ENCODE measurements around the gene TNS2. TPM values are rescaled to one million over a fixed set of nuclear protein-coding genes. Genes with fewer than 3 reads are reported as not detected.

The TNS2 gene
- total and polyA plus RNA-seq, 9 donors: 66.8 to 255 (median 190) TPM

DNA sequence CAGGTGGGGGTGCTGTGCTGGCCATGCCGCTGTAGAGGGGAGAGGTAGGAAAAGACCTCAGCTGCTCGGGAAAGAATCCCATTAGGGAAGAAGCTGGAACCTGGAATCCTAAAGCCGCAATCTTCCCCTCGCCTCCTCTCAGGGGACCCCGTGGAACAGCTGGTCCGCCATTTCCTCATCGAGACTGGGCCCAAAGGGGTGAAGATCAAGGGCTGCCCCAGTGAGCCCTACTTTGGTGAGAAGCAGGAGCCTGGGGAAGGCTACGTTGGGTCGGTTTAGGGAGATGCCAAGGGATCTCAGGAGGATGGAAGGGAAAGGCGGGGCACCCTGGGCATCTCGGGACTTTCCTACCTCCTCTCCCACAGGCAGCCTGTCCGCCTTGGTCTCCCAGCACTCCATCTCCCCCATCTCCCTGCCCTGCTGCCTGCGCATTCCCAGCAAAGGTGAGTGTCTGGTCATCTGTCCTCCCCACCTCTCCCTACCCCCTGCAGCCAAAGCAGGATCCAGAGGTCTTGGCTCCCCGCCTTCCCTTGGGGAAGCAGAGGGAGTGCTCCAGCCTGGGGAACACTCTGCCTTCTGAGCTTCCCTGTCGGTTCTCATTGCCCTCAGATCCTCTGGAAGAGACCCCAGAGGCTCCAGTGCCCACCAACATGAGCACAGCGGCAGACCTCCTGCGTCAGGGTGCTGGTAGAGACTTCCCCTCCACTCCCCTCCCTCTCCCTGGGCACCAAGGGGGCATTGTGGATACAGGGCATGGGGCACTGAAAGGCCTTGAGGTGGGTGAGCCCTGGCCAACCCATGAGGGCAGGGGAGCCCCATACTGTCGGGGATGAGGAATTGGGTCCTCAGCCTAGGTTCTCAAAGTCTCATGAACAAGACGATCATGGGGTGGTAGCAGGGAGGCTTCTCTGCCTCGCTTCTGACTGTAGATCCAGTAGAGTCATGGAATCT is 12.4 kb downstream of the TNS2 start:
- no peak for TF ChIP-seq EP300 (IDR thresholded peaks at IDR 0.05)
- TF ChIP-seq, protein P1, sequence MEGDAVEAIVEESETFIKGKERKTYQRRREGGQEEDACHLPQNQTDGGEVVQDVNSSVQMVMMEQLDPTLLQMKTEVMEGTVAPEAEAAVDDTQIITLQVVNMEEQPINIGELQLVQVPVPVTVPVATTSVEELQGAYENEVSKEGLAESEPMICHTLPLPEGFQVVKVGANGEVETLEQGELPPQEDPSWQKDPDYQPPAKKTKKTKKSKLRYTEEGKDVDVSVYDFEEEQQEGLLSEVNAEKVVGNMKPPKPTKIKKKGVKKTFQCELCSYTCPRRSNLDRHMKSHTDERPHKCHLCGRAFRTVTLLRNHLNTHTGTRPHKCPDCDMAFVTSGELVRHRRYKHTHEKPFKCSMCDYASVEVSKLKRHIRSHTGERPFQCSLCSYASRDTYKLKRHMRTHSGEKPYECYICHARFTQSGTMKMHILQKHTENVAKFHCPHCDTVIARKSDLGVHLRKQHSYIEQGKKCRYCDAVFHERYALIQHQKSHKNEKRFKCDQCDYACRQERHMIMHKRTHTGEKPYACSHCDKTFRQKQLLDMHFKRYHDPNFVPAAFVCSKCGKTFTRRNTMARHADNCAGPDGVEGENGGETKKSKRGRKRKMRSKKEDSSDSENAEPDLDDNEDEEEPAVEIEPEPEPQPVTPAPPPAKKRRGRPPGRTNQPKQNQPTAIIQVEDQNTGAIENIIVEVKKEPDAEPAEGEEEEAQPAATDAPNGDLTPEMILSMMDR (IDR thresholded peaks at IDR 0.05): no peak
- TF ChIP-seq POLR2A (IDR thresholded peaks at IDR 0.05): no peak
- DNase-seq: peak in 4 of 5 donors; percentile 32 to 52 (median 44)
- 69 to 73% (median 70%) methylated on average over 20 of the region's 20 CpGs for WGBS, 3 donors
- Histone ChIP-seq H3K27ac (peak overlapping the region; percentile 42 to 64), H3K36me3 (no peaks in the 10 kb centered on the region), H3K27me3 (no peaks in the 10 kb centered on the region), H3K4me1 (ENCODE audit: insufficient read depth) (peaks cover 20% of the 10 kb centered on the region), H3K9me3 (no peaks in the 10 kb centered on the region), H3K4me3 (no peak overlapping the region)
- intact Hi-C loops (cut with DNase I): no loop called here

DNA sequence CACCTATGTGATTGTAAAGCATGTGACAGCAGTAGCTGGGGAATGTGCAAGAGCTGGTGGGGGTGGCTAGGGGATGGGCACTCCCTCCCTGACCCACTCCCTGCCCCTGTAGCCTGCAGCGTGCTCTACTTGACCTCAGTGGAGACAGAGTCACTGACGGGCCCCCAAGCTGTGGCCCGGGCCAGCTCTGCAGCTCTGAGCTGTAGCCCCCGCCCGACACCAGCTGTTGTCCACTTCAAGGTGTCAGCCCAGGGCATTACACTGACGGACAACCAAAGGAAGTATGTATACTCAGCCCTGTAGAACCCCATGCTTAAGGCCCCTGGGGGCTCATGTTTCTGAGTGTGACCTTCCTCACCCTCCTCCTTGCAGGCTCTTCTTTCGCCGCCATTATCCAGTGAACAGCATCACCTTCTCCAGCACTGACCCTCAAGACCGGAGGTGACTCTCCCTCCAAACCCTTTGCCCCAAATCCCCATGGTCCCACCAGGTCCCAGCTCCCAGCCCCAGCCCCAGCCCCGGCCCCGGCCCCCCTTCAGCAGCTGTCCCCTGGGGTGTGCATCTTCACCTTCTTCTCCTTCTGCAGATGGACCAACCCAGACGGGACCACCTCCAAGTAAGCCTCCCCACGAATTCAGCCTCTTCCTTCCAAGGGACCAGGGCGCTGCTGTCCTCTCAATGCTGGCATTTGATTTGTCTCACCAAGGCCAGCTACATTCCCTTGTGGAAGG is 13.3 kb downstream of the TNS2 start:
- intact Hi-C loops (cut with DNase I): no loop called here
- Histone ChIP-seq H3K4me3 (no peak overlapping the region), H3K27ac (peak overlapping the region; percentile 42 to 64), H3K9me3 (no peaks in the 10 kb centered on the region), H3K27me3 (no peaks in the 10 kb centered on the region), H3K4me1 (ENCODE audit: insufficient read depth) (peaks cover 20% of the 10 kb centered on the region), H3K36me3 (no peaks in the 10 kb centered on the region)
- TF ChIP-seq, protein P1 (IDR thresholded peaks at IDR 0.05): no peak
- TF ChIP-seq EP300 (IDR thresholded peaks at IDR 0.05) (no peak), POLR2A (IDR thresholded peaks at IDR 0.05) (no peak)
- WGBS, 3 donors: 63 to 71% (median 69%) methylated on average over 14 of the region's 14 CpGs
- DNase-seq: peak in 4 of 5 donors; percentile 35 to 47 (median 42)

GRCh38 chr12:53063708-53064612 is 14.1 kb downstream of the TNS2 start:
- peak overlapping the region; percentile 42 to 64 for H3K27ac ChIP-seq
- no peaks in the 10 kb centered on the region for H3K27me3 ChIP-seq
- no peak overlapping the region for H3K4me3 ChIP-seq
- H3K4me1 ChIP-seq (ENCODE audit: insufficient read depth): peaks cover 24% of the 10 kb centered on the region
- H3K36me3 ChIP-seq: no peaks in the 10 kb centered on the region
- peak; percentile 70 to 84 (median 79) for DNase-seq
- 27 to 31% (median 29%) methylated on average over 13 of the region's 13 CpGs for WGBS, 3 donors
- intact Hi-C loops (cut with DNase I): no loop called here
- no peaks in the 10 kb centered on the region for H3K9me3 ChIP-seq
- TF ChIP-seq, protein P1 (IDR thresholded peaks at IDR 0.05): peak in 1 of 3 donors; percentile 12
- TF ChIP-seq POLR2A (IDR thresholded peaks at IDR 0.05): peak; percentile 9
- TF ChIP-seq EP300 (IDR thresholded peaks at IDR 0.05): no peak

Measured in ovary (tissue), 9 donors.